ENCODE results near the gene AATF.

AATF gene

GRCh38 chr17:36921095-36921851 is 27.5 kb upstream of the AATF start:
- CTCF ChIA-PET: interaction anchor here (0.5 to 1.6 kb wide), 3 partner anchors 35 to 216 kb away, joined by 3 to 4 read pairs (median 4); no protein-coding TSS in a partner anchor
- peak overlapping the region; percentile 73 for H3K27ac ChIP-seq
- TF ChIP-seq CTCF (conservative IDR thresholded peaks at IDR 0.05; ENCODE audit: low read depth): no peak
- POLR2A ChIA-PET (ENCODE audit: low non-redundant PET): no interaction called here
- DNase-seq (ENCODE audit: low spot score): peak; percentile 98

GRCh38 chr17:36922175-36922574 is 26.6 kb upstream of the AATF start:
- H3K27ac ChIP-seq: peak overlapping the region; percentile 73; the same call in 1 of the 2 replicates
- TF ChIP-seq CTCF (conservative IDR thresholded peaks at IDR 0.05; ENCODE audit: low read depth): no peak
- ChIA-PET CTCF (interaction anchor here (0.6 kb wide), 2 partner anchors 216 to 312 kb away, joined by 3 to 5 read pairs; no protein-coding TSS in a partner anchor), POLR2A (ENCODE audit: low non-redundant PET) (no interaction called here)
- no peak for DNase-seq (ENCODE audit: low spot score)

- no peak overlapping the region for H3K27ac ChIP-seq
- TF ChIP-seq CTCF (conservative IDR thresholded peaks at IDR 0.05; ENCODE audit: low read depth): no peak
- DNase-seq (ENCODE audit: low spot score): no peak
- ChIA-PET POLR2A (ENCODE audit: low non-redundant PET) (no interaction called here), CTCF (interaction anchor here (0.6 kb wide), 1 partner anchor 86 kb away, joined by 3 read pairs; no protein-coding TSS in a partner anchor)
Measured at GRCh38 chr17:36923814-36924221, 24.9 kb upstream of the AATF start.

GRCh38 chr17:36926226-36926625 is 22.5 kb upstream of the AATF start:
- ChIA-PET POLR2A (ENCODE audit: low non-redundant PET) (no interaction called here), CTCF (no interaction called here)
- no peak for TF ChIP-seq CTCF (conservative IDR thresholded peaks at IDR 0.05; ENCODE audit: low read depth)
- no peak for DNase-seq (ENCODE audit: low spot score)
- H3K27ac ChIP-seq: no peak overlapping the region

- DNase-seq (ENCODE audit: low spot score): no peak
- CTCF ChIA-PET: no interaction called here
Measured at GRCh38 chr17:36926701-36927100, 22.1 kb upstream of the AATF start.

More at GRCh38 chr17:36926701-36927100, 22.1 kb upstream of the AATF start:
- no peak for TF ChIP-seq CTCF (conservative IDR thresholded peaks at IDR 0.05; ENCODE audit: low read depth)
- no peak overlapping the region for H3K27ac ChIP-seq
- POLR2A ChIA-PET (ENCODE audit: low non-redundant PET): no interaction called here
